ENCODE measurements around the gene TMEM132C.

GRCh38 chr12:128322341-128322740 lies 55.4 kb downstream of the TMEM132C start:
- no peak for TF ChIP-seq CTCF (IDR thresholded peaks at IDR 0.05; ENCODE audit: insufficient read depth, low read length)
- TF ChIP-seq, protein P1, sequence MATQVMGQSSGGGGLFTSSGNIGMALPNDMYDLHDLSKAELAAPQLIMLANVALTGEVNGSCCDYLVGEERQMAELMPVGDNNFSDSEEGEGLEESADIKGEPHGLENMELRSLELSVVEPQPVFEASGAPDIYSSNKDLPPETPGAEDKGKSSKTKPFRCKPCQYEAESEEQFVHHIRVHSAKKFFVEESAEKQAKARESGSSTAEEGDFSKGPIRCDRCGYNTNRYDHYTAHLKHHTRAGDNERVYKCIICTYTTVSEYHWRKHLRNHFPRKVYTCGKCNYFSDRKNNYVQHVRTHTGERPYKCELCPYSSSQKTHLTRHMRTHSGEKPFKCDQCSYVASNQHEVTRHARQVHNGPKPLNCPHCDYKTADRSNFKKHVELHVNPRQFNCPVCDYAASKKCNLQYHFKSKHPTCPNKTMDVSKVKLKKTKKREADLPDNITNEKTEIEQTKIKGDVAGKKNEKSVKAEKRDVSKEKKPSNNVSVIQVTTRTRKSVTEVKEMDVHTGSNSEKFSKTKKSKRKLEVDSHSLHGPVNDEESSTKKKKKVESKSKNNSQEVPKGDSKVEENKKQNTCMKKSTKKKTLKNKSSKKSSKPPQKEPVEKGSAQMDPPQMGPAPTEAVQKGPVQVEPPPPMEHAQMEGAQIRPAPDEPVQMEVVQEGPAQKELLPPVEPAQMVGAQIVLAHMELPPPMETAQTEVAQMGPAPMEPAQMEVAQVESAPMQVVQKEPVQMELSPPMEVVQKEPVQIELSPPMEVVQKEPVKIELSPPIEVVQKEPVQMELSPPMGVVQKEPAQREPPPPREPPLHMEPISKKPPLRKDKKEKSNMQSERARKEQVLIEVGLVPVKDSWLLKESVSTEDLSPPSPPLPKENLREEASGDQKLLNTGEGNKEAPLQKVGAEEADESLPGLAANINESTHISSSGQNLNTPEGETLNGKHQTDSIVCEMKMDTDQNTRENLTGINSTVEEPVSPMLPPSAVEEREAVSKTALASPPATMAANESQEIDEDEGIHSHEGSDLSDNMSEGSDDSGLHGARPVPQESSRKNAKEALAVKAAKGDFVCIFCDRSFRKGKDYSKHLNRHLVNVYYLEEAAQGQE (IDR thresholded peaks at IDR 0.05; ENCODE audit: insufficient replicate concordance, low read depth) = no peak
- TF ChIP-seq POLR2AphosphoS5 (IDR thresholded peaks at IDR 0.05; ENCODE audit: low read depth) = no peak
- no peak for TF ChIP-seq GABPA (IDR thresholded peaks at IDR 0.05; ENCODE audit: low read depth)
- TF ChIP-seq SPI1 (IDR thresholded peaks at IDR 0.05; ENCODE audit: borderline replicate concordance, low read depth) = no peak

Measured in HL-60 (cell line).